Bronchial epithelial cell (primary cell): ENCODE data around the gene ZNF700. TPM values are rescaled to one million over a fixed set of nuclear protein-coding genes. Genes with fewer than 3 reads are reported as not detected.
A peak's percentile ranks its signal among the peaks of the same experiment; 100 is the strongest.
"Not testable (repeated sequence)": the region's sequence is repeated elsewhere in the genome, so short reads cannot be mapped to it uniquely, and the experiment has no call there.

Source experiments
- DNase-seq: peaks from one replicate; pipeline ENCODE4 v3.0.0-alpha.2; 2010; ENCODE audit warnings: low read depth
- FAIRE-seq: peaks from 2 replicates; lab custom pipeline; 2011; peaks lifted over from hg19 to GRCh38; lab: Jason Lieb, UNC
- H3K27me3 ChIP-seq: 2 replicates; pipeline ENCODE4 v1.5.1; 2011; ENCODE audit warnings: low read length; ENCODE audit not compliant: control insufficient read depth, insufficient read depth
- H3K36me3 ChIP-seq: 2 replicates; pipeline ENCODE4 v1.5.1; 2011; ENCODE audit warnings: low read length; ENCODE audit not compliant: control insufficient read depth, insufficient read depth
- H3K4me3 ChIP-seq: 2 replicates; pipeline ENCODE4 v1.5.1; 2011; ENCODE audit warnings: mild to moderate bottlenecking, low read depth, low read length, control low read depth
- CTCF ChIP-seq: IDR thresholded peaks from 2 replicates; pipeline ENCODE4 v1.5.1; 2011; ENCODE audit warnings: mild to moderate bottlenecking, moderate library complexity, low read length, control low read depth, inconsistent platforms; ENCODE audit not compliant: insufficient read depth, severe bottlenecking
- total RNA-seq: library from RNA; depleted of rRNA; stranded (reverse); fragments of >200 nt; gene quantifications from 2 replicates; pipeline ENCODE4 v1.2.1, GENCODE V29; 2014

ZNF700 gene
- total RNA-seq, 1 donor from 2014 or later = 9.5 TPM

GRCh38 chr19:11942008-11942842 lies 17.3 kb downstream of the ZNF700 start:
- FAIRE-seq (peak; percentile 13), DNase-seq (no peak)
- Histone ChIP-seq H3K36me3 (peaks cover 5% of the 10 kb centered on the region), H3K4me3 (no peak overlapping the region), H3K27me3 (no peaks in the 10 kb centered on the region)
- TF ChIP-seq CTCF = no peak

- TF ChIP-seq CTCF = no peak
- H3K27me3 ChIP-seq = no peaks in the 10 kb centered on the region
- peaks cover 6% of the 10 kb centered on the region for H3K36me3 ChIP-seq
- FAIRE-seq (no peak), DNase-seq (no peak)
- H3K4me3 ChIP-seq = no peak overlapping the region
Observed at GRCh38 chr19:11942843-11943108, 17.9 kb downstream of the ZNF700 start.

GRCh38 chr19:11944656-11945055 lies 19.7 kb downstream of the ZNF700 start:
- FAIRE-seq = no peak
- no peak for TF ChIP-seq CTCF
- peaks cover 8% of the 10 kb centered on the region for H3K36me3 ChIP-seq
- DNase-seq = no peak
- H3K4me3 ChIP-seq = no peak overlapping the region
- no peaks in the 10 kb centered on the region for H3K27me3 ChIP-seq

- H3K4me3 ChIP-seq = no peak overlapping the region
- no peak for TF ChIP-seq CTCF
- H3K36me3 ChIP-seq = peaks cover 10% of the 10 kb centered on the region
- DNase-seq (no peak), FAIRE-seq (no peak)
- H3K27me3 ChIP-seq = no peaks in the 10 kb centered on the region
Observed at GRCh38 chr19:11948646-11949045, 23.7 kb downstream of the ZNF700 start.

GRCh38 chr19:11949201-11949600 lies 24.3 kb downstream of the ZNF700 start:
- DNase-seq (no peak), FAIRE-seq (no peak)
- no peaks in the 10 kb centered on the region for H3K27me3 ChIP-seq
- no peak overlapping the region for H3K4me3 ChIP-seq
- no peak for TF ChIP-seq CTCF
- H3K36me3 ChIP-seq = peaks cover 10% of the 10 kb centered on the region

GRCh38 chr19:11949614-11950080 lies 24.7 kb downstream of the ZNF700 start:
- H3K36me3 ChIP-seq, H3K4me3 ChIP-seq, FAIRE-seq: not testable (repeated sequence)

More at GRCh38 chr19:11949614-11950080, 24.7 kb downstream of the ZNF700 start:
- not testable (repeated sequence) for DNase-seq, H3K27me3 ChIP-seq
